Thymus (tissue), 11 donors: ENCODE data around the gene CASR. TPM values are rescaled to one million over a fixed set of nuclear protein-coding genes. Genes with fewer than 3 reads are reported as not detected.
"Not testable (repeated sequence)": the region's sequence is repeated elsewhere in the genome, so short reads cannot be mapped to it uniquely, and the experiment has no call there.

Experiments used
- DNase-seq, 9 donors: peaks; one replicate each; pipeline ENCODE4 v3.0.0-alpha.2; 2013; ENCODE audit warnings: low spot score in 9 of 9, low read depth in 6 of 9, missing footprints in 1 of 9
- H3K27ac ChIP-seq, 2 donors: one replicate each; pipeline ENCODE4 v1.5.1; 2013; ENCODE audit warnings: control low read depth in 1 of 2, low read depth in 1 of 2, low read length in 1 of 2, mild to moderate bottlenecking in 1 of 2, moderate library complexity in 1 of 2
- H3K27me3 ChIP-seq, 2 donors: one replicate each; pipeline ENCODE4 v1.5.1; 2013; ENCODE audit warnings: low read length in 1 of 2; ENCODE audit not compliant: control insufficient read depth in 2 of 2, insufficient read depth in 1 of 2
- H3K36me3 ChIP-seq, 2 donors: one replicate each; pipeline ENCODE4 v1.5.1; 2013; ENCODE audit warnings: low read length in 1 of 2, mild to moderate bottlenecking in 1 of 2, moderate library complexity in 1 of 2; ENCODE audit not compliant: control insufficient read depth in 2 of 2, insufficient read depth in 2 of 2
- H3K4me1 ChIP-seq, 2 donors: one replicate each; pipeline ENCODE4 v1.5.1; 2013; ENCODE audit warnings: low read length in 2 of 2; ENCODE audit not compliant: control insufficient read depth in 2 of 2, insufficient read depth in 2 of 2
- H3K4me3 ChIP-seq, 2 donors: one replicate each; pipeline ENCODE4 v1.5.1; 2013; ENCODE audit warnings: low read length in 2 of 2, control low read depth in 1 of 2, mild to moderate bottlenecking in 1 of 2
- H3K9me3 ChIP-seq, 2 donors: one replicate each; pipeline ENCODE4 v1.5.1; 2013; ENCODE audit warnings: low read length in 1 of 2, mild to moderate bottlenecking in 1 of 2; ENCODE audit not compliant: control insufficient read depth in 2 of 2, insufficient read depth in 1 of 2
- WGBS: extraction: QIAGEN DNeasy Blood & Tissue Kit; methylation state at CpG from one replicate; pipeline ENCODE4 v1.1.7; 2013; 5-methylcytosine and 5-hydroxymethylcytosine counted together
- polyA plus RNA-seq: library from polyadenylated mRNA; stranded (reverse); fragments of 200-250 nt; gene quantifications from one replicate; pipeline ENCODE4 v1.2.3, GENCODE V29; 2013
- total RNA-seq: library from RNA; stranded (reverse); fragments of 120-200 nt; gene quantifications from one replicate; pipeline ENCODE4 v1.2.4, GENCODE V29; 2013
- donor health status: healthy.

Gene CASR
- total and polyA plus RNA-seq, 2 donors = 0.09 to 0.43 TPM

GRCh38 chr3:122199552-122199951 is 16.1 kb downstream of the CASR start:
- 96% methylated on average over 4 of the region's 4 CpGs for WGBS
- no peaks in the 10 kb centered on the region for H3K9me3 ChIP-seq
- no peaks in the 10 kb centered on the region for H3K4me1 ChIP-seq
- no peaks in the 10 kb centered on the region for H3K27me3 ChIP-seq
- no peaks in the 10 kb centered on the region for H3K36me3 ChIP-seq
- DNase-seq = no peak
- H3K4me3 ChIP-seq = no peak overlapping the region
- no peak overlapping the region for H3K27ac ChIP-seq

- H3K36me3 ChIP-seq = no peaks in the 10 kb centered on the region
- DNase-seq = no peak
- 92% methylated on average over 3 of the region's 3 CpGs for WGBS
These were observed 17.2 kb downstream of the CASR start for GRCh38 chr3:122200661-122201060.

GRCh38 chr3:122201476-122201875 is 18.0 kb downstream of the CASR start:
- 92% methylated on average over 20 of the region's 25 CpGs for WGBS
- H3K4me1 ChIP-seq, H3K36me3 ChIP-seq, H3K27me3 ChIP-seq, H3K4me3 ChIP-seq, H3K9me3 ChIP-seq, H3K27ac ChIP-seq, DNase-seq: not testable (repeated sequence)

More at GRCh38 chr3:122200661-122201060, 17.2 kb downstream of the CASR start:
- H3K9me3 ChIP-seq = no peaks in the 10 kb centered on the region
- no peak overlapping the region for H3K27ac ChIP-seq
- H3K27me3 ChIP-seq = no peaks in the 10 kb centered on the region
- no peak overlapping the region for H3K4me3 ChIP-seq
- no peaks in the 10 kb centered on the region for H3K4me1 ChIP-seq

- no peaks in the 10 kb centered on the region for H3K9me3 ChIP-seq
- H3K36me3 ChIP-seq = no peaks in the 10 kb centered on the region
- no peak overlapping the region for H3K27ac ChIP-seq
- H3K4me1 ChIP-seq = no peaks in the 10 kb centered on the region
- DNase-seq = no peak
- H3K4me3 ChIP-seq = no peak overlapping the region
- 85% methylated on average over 4 of the region's 4 CpGs for WGBS
- no peaks in the 10 kb centered on the region for H3K27me3 ChIP-seq
These were observed 25.1 kb downstream of the CASR start for GRCh38 chr3:122208579-122208978.

GRCh38 chr3:122213650-122214049 is 30.2 kb downstream of the CASR start:
- no peaks in the 10 kb centered on the region for H3K4me1 ChIP-seq
- H3K9me3 ChIP-seq = no peaks in the 10 kb centered on the region
- no peak overlapping the region for H3K4me3 ChIP-seq
- H3K27ac ChIP-seq = no peak overlapping the region
- no peaks in the 10 kb centered on the region for H3K36me3 ChIP-seq
- DNase-seq = no peak
- no peaks in the 10 kb centered on the region for H3K27me3 ChIP-seq
- WGBS = 70% methylated on average over 2 of the region's 2 CpGs

- Histone ChIP-seq H3K27me3 (no peaks in the 10 kb centered on the region), H3K27ac (no peak overlapping the region), H3K4me3 (no peak overlapping the region), H3K9me3 (no peaks in the 10 kb centered on the region), H3K36me3 (no peaks in the 10 kb centered on the region), H3K4me1 (no peaks in the 10 kb centered on the region)
- WGBS = 81% methylated on average over 4 of the region's 4 CpGs
- no peak for DNase-seq
These were observed 31.2 kb downstream of the CASR start for GRCh38 chr3:122214711-122215110.

- 93% methylated on average over 2 of the region's 2 CpGs for WGBS
These were observed 32.3 kb downstream of the CASR start for GRCh38 chr3:122215592-122216298.

GRCh38 chr3:122217901-122218300 is 34.4 kb downstream of the CASR start:
- Histone ChIP-seq H3K36me3 (no peaks in the 10 kb centered on the region), H3K9me3 (no peaks in the 10 kb centered on the region), H3K4me1 (no peaks in the 10 kb centered on the region), H3K4me3 (no peak overlapping the region), H3K27me3 (no peaks in the 10 kb centered on the region), H3K27ac (no peak overlapping the region)
- no peak for DNase-seq
- 95% methylated on average over 1 of the region's 1 CpG for WGBS

More at GRCh38 chr3:122215592-122216298, 32.3 kb downstream of the CASR start:
- H3K27me3 ChIP-seq = no peaks in the 10 kb centered on the region
- H3K4me3 ChIP-seq = no peak overlapping the region
- H3K36me3 ChIP-seq = no peaks in the 10 kb centered on the region
- H3K4me1 ChIP-seq = no peaks in the 10 kb centered on the region
- no peaks in the 10 kb centered on the region for H3K9me3 ChIP-seq
- DNase-seq = no peak
- no peak overlapping the region for H3K27ac ChIP-seq

GRCh38 chr3:122219242-122219872 is 35.9 kb downstream of the CASR start:
- no peak overlapping the region for H3K27ac ChIP-seq
- H3K4me3 ChIP-seq = no peak overlapping the region
- H3K27me3 ChIP-seq = no peaks in the 10 kb centered on the region
- H3K9me3 ChIP-seq = no peaks in the 10 kb centered on the region
- 96% methylated on average over 1 of the region's 1 CpG for WGBS
- no peaks in the 10 kb centered on the region for H3K36me3 ChIP-seq
- DNase-seq = no peak
- no peaks in the 10 kb centered on the region for H3K4me1 ChIP-seq
